NCI-H2227 (cell line): Measurements from ENCODE around the gene DTX1.
A peak's percentile ranks its signal among the peaks of the same experiment; 100 is the strongest.
"Not testable (repeated sequence)": the region's sequence is repeated elsewhere in the genome, so short reads cannot be mapped to it uniquely, and the experiment has no call there.

Source experiments
- DNase-seq: peaks from one replicate; lab custom pipeline; 2025; ENCODE audit not compliant: unreplicated experiment; lab: John Stamatoyannopoulos, UW

The DTX1 gene

GRCh38 chr12:113135178-113136127, 78.9 kb downstream of the DTX1 start, which contains the start of gene RASAL1:
Gene RASAL1 (minus strand): TSS chr12:113135761. CDS start chr12:113135462, 299 bp downstream.
- DNase-seq: peak; percentile 83

GRCh38 chr12:113136128-113136989, 79.8 kb downstream of the DTX1 start:
- DNase-seq: peak; percentile 46

- DNase-seq: no peak
These were observed 80.5 kb downstream of the DTX1 start for GRCh38 chr12:113136990-113137511.

- no peak for DNase-seq
These were observed 81.6 kb downstream of the DTX1 start for GRCh38 chr12:113137861-113138783.

GRCh38 chr12:113138826-113139225, 82.3 kb downstream of the DTX1 start:
- DNase-seq: no peak

- DNase-seq: no peak
These were observed 84.2 kb downstream of the DTX1 start for GRCh38 chr12:113140706-113141105.

GRCh38 chr12:113141716-113142115, 85.2 kb downstream of the DTX1 start:
- not testable (repeated sequence) for DNase-seq

GRCh38 chr12:113142173-113142885, 85.8 kb downstream of the DTX1 start:
- DNase-seq: no peak

- DNase-seq: no peak
These were observed 86.4 kb downstream of the DTX1 start for GRCh38 chr12:113142886-113143332.

GRCh38 chr12:113143959-113144358, 87.4 kb downstream of the DTX1 start:
- DNase-seq: no peak

- no peak for DNase-seq
These were observed 88.3 kb downstream of the DTX1 start for GRCh38 chr12:113144806-113145205.

GRCh38 chr12:113145720-113146551, 89.4 kb downstream of the DTX1 start:
- no peak for DNase-seq

- no peak for DNase-seq
These were observed 90.5 kb downstream of the DTX1 start for GRCh38 chr12:113146999-113147398.
